ENCODE data around the gene PPP1R12C.
A peak's percentile ranks its signal among the peaks of the same experiment; 100 is the strongest.
"Not testable (repeated sequence)": the region's sequence is repeated elsewhere in the genome, so short reads cannot be mapped to it uniquely, and the experiment has no call there.

The PPP1R12C gene

GRCh38 chr19:55070466-55071128 is 46.8 kb downstream of the PPP1R12C start:
- no peak for FAIRE-seq

- no peak for FAIRE-seq
These were observed 47.6 kb downstream of the PPP1R12C start for GRCh38 chr19:55069865-55070197.

GRCh38 chr19:55068950-55069864 is 48.2 kb downstream of the PPP1R12C start:
- FAIRE-seq, result no peak

- FAIRE-seq, result no peak
These were observed 49.6 kb downstream of the PPP1R12C start for GRCh38 chr19:55067869-55068268.

- no peak for FAIRE-seq
These were observed 51.2 kb downstream of the PPP1R12C start for GRCh38 chr19:55066107-55066709.

GRCh38 chr19:55065516-55065915 is 51.9 kb downstream of the PPP1R12C start:
- not testable (repeated sequence) for FAIRE-seq

- FAIRE-seq, result no peak
These were observed 54.0 kb downstream of the PPP1R12C start for GRCh38 chr19:55063492-55063843.

GRCh38 chr19:55062735-55063491 is 54.5 kb downstream of the PPP1R12C start, which contains the start of gene RDH13:
Gene RDH13, minus strand, starts transcription at chr19:55063148. Its CDS starts 116 bp downstream, at chr19:55063032.
- peak; percentile 27 for FAIRE-seq

- FAIRE-seq, result not testable (repeated sequence)
These were observed 57.1 kb downstream of the PPP1R12C start for GRCh38 chr19:55060287-55060686.

- no peak for FAIRE-seq
These were observed 58.4 kb downstream of the PPP1R12C start for GRCh38 chr19:55058781-55059610.

- no peak for FAIRE-seq
These were observed 60.6 kb downstream of the PPP1R12C start for GRCh38 chr19:55056827-55057226.

GRCh38 chr19:55053735-55054134 is 63.7 kb downstream of the PPP1R12C start:
- FAIRE-seq, result no peak

- FAIRE-seq, result no peak
These were observed 66.5 kb downstream of the PPP1R12C start for GRCh38 chr19:55050749-55051532.

- FAIRE-seq, result no peak
These were observed 69.0 kb downstream of the PPP1R12C start for GRCh38 chr19:55048446-55048845.

GRCh38 chr19:55047951-55048350 is 69.5 kb downstream of the PPP1R12C start:
- no peak for FAIRE-seq

- no peak for FAIRE-seq
These were observed 70.3 kb downstream of the PPP1R12C start for GRCh38 chr19:55046975-55047622.

GRCh38 chr19:55044771-55045716 is 72.4 kb downstream of the PPP1R12C start:
- FAIRE-seq, result no peak

- no peak for FAIRE-seq
These were observed 73.2 kb downstream of the PPP1R12C start for GRCh38 chr19:55044286-55044685.

- FAIRE-seq, result no peak
These were observed 74.7 kb downstream of the PPP1R12C start for GRCh38 chr19:55042688-55043087.

GRCh38 chr19:55042344-55042678 is 75.1 kb downstream of the PPP1R12C start:
- FAIRE-seq, result no peak
